ENCODE results near the gene MRPL24.

DNA sequence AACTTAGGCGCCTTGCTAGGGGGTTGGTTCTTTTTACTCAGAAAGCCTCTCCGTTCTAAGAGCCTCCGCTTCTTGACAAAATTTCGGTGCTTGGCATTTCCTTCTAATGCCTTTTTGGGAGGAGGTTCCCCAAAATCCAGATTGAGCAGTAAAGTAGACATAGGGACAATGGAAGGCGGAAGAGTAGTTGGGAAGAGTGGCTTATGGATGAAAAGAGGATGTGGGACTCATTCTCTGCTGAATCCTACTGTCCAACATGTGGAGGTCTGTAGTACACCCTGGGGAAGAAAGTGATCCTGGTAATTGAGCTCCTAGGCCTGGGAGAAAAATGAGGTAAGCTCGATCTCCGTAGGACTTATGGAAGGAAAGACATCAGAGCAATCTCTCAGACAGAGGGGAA, 13.4 kb downstream of the MRPL24 start:
- TF ChIP-seq, protein P1, sequence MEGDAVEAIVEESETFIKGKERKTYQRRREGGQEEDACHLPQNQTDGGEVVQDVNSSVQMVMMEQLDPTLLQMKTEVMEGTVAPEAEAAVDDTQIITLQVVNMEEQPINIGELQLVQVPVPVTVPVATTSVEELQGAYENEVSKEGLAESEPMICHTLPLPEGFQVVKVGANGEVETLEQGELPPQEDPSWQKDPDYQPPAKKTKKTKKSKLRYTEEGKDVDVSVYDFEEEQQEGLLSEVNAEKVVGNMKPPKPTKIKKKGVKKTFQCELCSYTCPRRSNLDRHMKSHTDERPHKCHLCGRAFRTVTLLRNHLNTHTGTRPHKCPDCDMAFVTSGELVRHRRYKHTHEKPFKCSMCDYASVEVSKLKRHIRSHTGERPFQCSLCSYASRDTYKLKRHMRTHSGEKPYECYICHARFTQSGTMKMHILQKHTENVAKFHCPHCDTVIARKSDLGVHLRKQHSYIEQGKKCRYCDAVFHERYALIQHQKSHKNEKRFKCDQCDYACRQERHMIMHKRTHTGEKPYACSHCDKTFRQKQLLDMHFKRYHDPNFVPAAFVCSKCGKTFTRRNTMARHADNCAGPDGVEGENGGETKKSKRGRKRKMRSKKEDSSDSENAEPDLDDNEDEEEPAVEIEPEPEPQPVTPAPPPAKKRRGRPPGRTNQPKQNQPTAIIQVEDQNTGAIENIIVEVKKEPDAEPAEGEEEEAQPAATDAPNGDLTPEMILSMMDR (IDR thresholded peaks at IDR 0.05): no peak
- no peak for TF ChIP-seq POLR2A (IDR thresholded peaks at IDR 0.05)
